HG03439 (cell line): Measurements from ENCODE around the gene PRKG2.
"Not testable (repeated sequence)": the region's sequence is repeated elsewhere in the genome, so short reads cannot be mapped to it uniquely, and the experiment has no call there.

Experiments used
- ATAC-seq: cut with Tn5 transposase; IDR thresholded peaks from one replicate; pipeline ENCODE4 v1.9.1; 2021; ENCODE audit warnings: mild to moderate bottlenecking, moderate library complexity; ENCODE audit not compliant: unreplicated experiment

The PRKG2 gene

DNA sequence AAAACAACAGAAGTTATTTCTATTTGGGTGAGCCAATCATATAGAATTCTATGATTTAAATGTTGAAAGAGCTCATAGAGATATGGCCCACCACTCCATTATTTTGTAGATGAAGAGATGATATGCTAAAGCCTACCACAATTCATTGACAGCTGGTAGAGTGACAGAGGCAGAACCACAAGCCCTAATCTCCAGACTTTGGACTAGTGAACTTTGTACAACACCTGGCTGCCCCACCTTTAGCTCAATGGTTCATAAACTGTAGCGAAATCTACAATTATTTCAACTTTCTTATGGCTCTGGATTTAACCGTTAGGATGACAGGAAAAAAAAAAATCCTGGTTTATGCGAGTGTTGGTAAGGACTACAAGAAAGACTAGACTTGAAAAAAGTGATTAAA lies 50.9 kb downstream of the PRKG2 start:
- ATAC-seq = no peak

DNA sequence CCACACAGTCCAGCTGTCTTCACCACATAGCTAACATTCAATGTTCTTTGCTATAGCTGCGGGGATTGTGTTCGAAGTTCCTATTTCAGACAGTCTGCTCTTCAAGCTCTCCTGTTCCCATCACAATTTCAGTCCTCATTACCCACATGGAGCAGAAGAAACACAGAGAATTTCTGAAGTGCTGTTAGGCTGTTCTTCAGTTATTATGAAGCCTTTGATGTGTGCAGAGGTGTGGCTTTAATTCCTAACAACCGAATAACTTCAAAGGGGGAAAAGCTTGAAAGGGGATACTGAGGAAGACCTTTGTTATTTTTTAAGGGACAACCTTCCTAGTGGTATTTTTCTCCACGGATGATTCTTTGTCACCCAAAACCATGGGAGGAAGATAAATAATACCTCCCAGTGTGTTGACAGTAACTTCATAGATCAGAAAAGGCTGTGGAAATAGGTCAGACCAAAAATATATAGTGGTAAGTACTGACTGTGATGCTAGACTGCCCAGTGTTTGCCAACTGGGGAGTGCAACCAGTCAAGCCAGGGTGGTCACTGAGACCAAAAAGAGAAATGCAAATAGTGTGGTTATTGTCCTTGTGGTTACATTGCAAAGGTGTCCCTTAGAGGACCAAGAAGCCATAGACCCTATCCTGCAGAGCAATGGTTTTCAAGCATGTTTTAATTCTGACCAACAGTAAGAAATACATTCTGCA lies 52.1 kb downstream of the PRKG2 start:
- ATAC-seq = no peak

DNA sequence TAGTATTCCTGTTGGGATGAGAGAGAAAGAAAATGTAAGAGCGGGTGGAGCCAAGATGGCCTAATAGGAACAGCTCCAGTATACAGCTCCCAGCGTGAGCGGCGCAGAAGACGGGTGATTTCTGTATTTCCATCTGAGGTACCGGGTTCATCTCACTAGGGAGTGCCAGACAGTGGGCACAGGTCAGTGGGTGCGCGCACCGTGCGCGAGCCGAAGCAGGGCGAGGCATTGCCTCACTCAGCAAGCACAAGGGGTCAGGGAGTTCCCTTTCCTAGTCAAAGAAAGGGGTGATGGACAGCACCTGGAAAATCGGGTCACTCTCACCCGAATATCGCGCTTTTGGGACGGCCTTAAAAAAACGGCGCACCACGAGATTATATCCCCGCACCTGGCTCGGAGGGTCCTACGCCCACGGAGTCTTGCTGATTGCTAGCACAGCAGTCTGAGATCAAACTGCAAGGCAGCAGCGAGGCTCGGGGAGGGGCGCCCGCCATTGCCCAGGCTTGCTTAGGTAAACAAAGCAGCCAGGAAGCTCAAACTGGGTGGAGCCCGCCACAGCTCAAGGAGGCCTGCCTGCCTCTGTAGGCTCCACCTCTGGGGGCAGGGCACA lies 61.2 kb downstream of the PRKG2 start:
- not testable (repeated sequence) for ATAC-seq

DNA sequence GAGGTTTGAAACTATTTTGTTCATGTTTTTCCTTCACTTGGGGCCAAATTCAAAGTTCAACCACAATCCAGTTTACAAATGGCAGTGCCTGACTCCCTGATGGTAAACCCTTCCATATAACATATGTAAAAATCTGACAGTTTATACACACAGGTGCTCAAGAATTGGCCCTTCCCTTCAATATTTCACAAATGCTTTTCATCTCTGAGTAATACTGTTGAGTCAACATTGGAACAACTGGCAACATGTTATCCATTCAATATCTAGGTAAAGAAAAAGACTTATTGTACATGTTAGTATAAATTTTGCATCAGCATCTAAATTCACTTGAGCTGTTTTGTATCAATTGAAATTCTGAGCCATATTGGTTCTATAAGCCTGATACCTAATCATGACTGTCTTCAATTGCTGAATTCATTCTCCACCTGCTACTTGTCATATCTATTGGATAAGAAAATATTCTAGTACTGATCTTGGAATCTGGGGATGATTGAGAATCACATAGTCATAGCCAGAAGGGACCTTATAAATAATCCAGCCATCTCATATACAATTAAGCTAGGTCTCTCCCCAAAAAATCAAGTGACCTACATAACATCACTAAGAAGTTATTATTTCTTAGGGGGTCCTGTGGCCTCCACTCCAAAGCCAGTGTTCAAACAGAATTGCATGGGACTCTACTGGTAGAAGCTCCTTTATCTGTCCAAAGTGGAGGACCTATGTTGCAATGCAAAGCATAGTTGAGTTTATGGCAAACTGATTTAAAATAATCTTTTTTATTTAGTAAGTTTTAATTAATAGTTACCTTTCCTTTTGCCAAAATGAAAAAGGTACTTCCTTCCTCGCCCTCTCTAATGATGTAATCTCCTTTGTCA lies 61.9 kb downstream of the PRKG2 start:
- no peak for ATAC-seq

DNA sequence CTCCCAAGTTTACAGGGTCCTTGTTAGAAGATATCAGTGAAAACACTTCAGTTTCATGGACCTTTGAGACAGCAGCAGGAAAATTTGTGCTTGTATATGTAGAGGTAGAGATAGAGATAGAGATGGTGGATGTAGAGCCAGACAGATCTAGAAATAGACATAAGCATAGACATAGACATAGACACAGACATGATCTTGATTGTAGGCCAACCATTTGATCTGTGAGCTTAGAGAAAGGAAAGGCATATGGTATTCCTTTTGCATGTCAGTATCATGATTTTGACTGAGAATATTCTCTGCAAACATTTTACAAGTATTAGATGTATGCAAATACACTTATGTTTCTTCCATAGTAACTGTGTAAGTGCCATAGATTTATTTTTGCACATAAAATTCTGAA lies 65.0 kb downstream of the PRKG2 start:
- ATAC-seq = no peak

DNA sequence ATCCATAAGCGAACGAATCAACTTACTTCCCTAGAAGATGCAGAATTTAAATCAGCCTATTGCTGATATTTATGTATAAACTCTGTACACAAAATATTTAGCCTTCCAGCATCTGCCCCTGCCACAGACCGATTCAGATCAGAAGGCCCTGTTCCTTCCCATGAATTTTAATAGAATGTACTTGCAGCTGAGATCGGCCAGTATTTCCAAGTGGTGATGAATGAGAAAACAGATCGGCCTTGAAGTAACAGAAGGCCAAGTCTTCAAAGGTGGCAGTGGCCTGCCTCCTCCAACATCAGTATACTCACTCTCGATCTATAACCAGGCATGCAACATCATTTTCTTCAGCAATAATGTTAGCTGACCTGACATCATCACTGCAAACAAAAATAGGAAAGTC lies 66.4 kb downstream of the PRKG2 start:
- no peak for ATAC-seq

DNA sequence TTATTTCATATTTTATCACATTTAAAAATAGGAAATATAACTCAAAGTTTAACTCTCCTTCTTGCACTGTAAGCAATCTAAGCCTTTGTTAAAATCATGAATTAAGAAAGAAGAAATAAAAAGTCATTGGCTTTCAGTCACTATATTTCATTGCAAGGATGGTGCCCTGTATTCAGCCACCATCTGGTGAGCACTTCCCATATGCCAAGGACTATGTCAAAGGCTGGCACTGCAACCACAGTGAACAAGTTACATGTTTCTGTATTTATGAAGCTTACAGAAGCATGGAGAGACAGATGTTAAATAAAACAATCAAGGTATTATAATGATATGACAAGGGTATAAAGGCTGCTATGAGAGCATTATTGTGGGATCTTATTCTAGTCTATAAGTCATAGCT lies 68.6 kb downstream of the PRKG2 start:
- ATAC-seq = no peak

DNA sequence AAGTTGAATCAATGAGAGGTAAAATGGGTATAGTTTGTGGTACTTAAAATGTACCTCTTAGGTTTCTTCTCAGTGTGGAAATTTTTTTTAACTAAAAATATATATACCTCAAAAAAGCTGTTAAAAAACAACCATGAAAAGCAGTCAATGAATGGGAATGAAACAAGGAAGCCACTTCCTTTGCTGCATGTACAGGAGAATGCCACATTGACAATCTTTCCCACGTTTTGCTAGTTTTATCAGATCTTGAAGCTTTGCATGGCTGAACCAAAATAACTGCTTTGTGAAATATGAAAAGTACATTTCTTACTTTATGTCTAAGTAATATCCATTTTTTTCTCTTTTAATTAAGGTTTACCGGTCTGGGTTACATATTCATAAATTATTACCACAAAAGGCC lies 71.8 kb downstream of the PRKG2 start:
- ATAC-seq = no peak

DNA sequence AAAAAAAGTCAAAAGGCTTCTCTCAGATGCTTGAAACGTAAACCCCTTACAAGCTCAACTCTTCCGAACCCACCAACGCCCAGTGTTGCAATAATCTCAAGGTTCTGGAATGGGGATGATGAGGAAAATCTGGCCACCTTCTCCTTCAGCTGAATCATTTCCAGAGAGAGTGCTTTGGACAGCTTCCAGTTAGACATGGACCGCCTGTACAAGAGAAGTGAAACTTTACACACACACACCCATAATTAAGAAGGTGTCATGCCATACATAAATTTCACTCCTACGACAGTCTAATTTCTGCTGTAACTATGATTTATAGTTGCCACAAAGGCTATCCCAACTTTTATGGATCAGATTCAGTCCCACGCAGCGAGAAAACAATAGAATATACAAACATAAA lies 72.3 kb downstream of the PRKG2 start:
- ATAC-seq = no peak

DNA sequence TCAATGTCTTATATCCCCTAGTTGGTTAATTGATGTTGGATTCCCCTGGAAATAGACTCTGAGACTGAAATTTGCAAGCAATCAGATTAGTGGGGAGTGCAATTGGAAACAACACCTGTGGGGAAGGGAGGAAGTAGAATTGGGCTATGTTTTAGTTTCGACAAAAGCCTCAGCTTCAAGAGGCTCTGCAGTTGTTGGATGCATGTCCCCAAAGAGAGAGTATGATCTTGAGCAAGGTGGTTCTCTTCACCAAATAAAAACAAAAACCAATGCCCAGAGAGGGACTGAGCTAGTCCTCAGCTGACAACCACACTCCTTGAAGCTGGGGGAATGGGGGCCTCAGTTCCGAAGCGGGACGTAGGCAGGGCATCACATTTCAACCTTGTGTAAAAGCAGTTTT lies 77.1 kb downstream of the PRKG2 start:
- no peak for ATAC-seq

DNA sequence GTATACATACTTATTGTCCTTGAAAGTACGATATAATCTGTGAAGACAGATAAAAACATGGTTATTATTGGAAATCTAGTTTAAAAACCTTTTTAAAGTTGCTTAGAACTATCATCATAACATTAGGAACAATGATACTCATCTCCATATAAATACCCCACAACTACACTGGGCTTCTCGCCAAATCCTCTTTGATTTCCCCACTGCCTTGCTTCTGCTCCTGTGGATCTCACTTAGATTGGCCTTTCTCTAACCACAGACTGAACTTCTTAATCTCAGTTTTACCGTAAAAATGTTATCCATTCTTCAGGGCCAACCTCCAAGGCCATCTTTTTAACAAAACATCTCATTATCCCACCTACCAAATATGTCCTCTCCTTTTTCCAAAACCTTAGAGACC lies 77.6 kb downstream of the PRKG2 start:
- no peak for ATAC-seq

DNA sequence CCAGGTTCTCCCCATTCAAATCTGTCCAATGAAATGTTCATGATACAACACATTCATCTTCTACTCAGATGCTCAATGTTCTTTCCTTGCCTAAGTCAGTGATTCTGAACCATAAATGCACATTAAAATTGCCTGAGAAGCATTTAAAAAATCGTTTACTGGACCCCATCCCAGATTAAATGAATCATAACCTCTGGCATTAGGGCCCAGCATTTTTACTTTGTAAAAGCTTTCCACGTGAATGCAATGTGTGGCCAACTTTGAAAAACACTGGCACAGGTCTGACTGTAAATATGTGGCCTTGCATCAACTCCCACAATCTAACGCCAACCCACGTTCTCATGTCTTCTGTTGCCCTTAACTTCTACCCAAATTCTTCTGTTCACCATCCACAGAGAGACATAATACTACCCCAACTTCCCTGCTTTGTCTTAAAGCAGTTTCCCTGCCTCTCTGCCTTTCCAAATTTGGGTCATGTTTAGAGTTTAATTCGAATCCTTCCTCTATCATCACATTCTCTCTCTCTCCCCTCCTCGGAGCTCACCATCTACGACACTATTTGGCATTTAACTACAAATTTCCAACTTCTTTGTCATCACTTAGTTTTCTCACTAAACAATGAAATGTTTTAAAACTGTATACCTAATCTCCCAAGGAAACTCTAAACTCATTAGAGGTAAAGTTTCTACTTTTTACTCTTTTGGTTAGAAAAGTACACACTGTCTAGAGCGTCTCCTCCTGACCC lies 78.7 kb downstream of the PRKG2 start:
- ATAC-seq = no peak

DNA sequence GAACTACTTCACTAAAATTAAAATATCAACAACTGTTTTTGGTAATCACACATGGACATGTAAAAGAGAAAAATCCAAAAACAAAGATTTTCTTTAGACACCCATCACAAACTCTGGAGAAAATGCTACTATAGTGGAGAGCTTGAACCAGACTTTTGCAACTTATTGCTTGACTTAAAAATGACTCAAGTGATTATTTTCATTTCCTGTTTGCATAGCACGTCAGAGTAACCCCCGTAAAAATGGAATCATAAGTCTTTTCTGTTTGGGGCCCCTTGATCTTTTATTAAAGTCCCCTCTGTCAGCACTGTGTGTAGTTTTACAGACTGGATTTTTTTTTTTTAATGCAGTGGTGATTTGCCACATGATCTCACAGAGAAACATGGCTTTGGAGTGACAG lies 79.5 kb downstream of the PRKG2 start:
- ATAC-seq = no peak

DNA sequence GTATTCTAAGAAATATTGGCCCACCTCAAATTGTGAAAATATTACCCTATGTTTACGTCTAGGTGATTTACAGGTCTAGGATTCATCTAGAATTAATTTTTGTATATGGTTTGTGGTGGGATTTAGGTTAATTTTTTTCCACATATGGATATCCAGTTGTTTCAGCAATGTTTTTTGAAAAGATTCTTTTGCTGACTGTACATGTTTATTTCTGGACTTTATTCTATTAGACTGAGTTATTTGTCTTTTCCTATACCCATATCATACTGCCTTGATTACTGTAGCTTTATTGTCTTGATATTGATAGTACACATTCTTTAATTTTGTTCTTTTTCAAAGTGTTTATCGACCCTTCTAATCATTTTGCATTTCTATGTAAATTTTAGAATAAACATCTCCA lies 83.5 kb downstream of the PRKG2 start:
- no peak for ATAC-seq

DNA sequence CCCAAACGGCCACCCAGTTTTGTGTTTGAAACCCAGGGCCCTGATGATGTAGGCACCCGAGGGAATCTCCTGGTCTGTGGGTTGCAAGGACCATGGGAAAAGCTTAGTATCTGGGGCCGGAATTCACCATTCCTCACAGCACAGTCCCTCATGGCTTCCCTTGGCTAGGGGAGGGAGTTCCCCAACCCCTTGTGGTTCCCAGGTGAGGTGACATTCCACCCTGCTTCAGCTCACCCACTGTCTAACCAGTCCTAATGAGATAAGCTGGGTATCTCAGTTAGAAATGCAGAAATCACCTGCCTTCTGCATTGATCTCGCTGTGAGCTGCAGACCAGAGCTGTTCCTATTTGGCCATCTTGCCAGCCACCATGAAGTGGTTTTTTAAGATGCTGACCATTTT lies 84.0 kb downstream of the PRKG2 start:
- no peak for ATAC-seq

DNA sequence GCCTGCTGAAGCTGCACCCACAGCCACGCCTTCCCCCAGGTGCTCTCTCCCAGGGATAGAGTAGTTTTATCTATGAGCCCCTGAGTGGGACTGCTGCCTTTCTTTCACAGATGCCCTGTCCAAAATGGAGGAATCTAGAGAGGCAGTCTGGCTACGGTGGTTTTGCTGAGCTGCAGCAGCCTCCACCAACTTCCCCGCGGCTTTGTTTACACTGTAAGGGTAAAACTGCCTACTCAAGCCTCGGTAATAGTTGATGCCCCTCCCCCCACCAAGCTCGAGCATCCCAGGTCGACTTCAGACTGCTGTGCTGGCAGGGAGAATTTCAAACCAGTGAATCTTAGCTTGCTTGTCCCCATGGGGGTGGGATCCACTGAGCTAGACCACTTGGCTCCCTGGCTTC lies 84.5 kb downstream of the PRKG2 start:
- no peak for ATAC-seq

DNA sequence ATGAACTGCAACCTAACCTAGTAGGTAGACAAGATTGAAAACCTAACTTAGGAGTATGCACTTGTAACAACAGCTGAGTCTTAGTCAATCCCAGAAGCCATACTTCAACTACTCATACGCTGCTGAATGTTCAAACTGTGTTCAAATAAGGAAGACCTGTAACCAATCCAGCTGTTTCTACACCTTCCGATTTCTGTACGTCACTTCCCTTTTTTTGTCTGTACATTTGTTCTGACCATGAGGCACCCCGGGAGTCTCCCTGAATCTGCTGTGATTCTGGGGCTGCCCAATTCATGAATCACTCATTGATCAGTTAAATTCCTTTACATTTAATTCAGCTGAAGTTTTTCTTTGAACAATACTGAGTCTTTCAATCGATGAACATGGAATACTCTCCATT lies 95.0 kb downstream of the PRKG2 start:
- no peak for ATAC-seq

DNA sequence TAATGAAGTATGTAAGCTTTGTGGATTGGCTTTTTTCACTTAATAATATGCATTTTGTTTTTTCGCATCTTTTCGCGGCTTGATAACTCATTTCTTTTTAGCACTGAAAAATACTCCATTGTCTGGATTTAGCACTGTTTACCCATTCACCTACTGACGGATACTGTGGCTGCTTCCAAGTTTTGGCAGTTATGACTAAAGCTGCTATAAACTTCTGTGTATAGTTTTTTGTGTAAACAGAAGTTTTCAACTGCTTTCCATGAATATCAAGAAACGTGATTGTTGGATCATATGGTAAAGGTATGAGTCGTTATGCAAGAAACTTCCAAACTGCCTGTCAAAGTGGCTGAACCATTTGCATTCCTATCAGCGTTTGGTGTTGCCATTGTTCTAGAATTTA lies 96.9 kb downstream of the PRKG2 start:
- no peak for ATAC-seq

DNA sequence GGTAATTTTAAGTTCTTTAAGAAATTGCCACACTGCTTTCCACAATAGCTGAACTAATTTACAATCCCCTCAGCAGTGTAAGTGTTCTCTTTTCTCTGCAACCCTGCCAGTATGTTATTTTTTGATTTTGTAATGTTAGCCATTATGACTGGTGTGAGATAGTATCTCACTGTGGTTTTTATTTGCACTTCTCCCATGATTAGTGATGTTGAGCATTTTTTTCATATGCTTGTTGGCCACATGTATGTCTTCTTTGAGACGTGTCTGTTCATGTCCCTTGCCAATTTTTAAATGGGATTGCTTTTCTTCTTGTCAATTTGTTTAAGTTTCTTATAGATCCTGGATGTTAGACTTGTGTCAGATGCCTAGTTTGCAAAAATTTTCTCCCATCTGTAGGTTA lies 98.5 kb downstream of the PRKG2 start:
- ATAC-seq = no peak

DNA sequence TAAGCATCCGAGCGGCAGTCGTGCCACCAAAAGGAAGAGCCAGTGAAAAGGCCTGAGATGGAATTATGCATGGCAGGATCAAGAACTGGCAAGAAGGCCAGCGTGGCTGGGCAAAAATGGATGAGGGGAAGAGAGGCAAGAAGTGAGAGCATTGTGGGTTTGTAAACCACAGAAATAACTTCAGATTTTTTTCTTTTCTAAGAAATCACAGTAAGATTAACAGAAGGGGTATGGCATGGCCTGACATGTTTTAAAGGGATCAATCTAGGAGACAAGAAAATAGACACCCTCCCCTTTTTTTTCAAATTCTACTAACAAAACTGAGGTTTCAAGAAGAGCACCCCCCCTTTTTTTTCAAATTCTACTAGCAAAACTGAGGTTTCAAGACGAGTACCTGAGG lies 102.0 kb downstream of the PRKG2 start:
- ATAC-seq = no peak

DNA sequence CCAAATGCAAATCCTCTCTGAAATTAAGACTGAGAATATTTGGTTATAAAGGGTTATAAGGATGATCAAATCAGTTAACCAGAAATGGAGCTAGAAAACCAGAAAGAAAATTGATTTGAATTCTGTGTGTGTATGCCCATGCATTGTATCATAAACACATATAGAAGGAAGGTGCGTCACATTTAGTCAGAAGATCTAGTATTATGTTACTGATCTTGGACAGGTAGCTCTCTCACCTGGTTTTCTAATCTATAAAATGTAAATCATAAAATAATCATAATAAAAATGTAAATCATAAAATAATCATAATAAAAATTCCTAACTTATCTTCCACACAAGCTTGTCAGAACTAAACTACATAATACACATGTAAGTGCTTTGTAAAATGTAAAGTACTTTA lies 105.7 kb downstream of the PRKG2 start:
- ATAC-seq = no peak
